Measurements from ENCODE around the gene BTG2. TPM values are rescaled to one million over a fixed set of nuclear protein-coding genes. Genes with fewer than 3 reads are reported as not detected.

BTG2 gene
- total RNA-seq, 3 donors from 2014 or later, result 82.7 to 271 (median 102) TPM

DNA sequence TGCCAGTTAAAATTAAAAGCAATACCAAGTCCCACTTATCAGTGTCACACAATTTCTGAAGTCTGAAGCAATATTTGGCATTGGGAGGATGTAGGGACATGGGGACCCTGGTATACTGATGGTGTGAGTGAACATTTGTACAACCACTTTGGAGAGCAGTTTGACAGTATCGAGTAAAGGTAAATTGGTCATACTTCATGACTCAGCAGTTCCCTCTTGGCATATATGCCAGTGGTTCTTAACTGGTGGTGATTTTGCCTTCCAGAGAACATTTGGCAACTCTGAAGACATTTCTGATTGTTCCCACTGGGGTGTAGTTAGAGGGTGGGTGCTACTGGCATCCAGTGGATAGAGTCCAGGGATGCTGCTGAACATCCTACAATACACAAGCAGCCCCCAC, 25.9 kb downstream of the BTG2 start:
- Histone ChIP-seq H3K36me3 (no peaks in the 10 kb centered on the region), H3K4me1 (peaks cover 0 to 17% of the 10 kb centered on the region in 2 donors), H3K27ac (no peak overlapping the region), H3K4me3 (no peak overlapping the region), H3K9me3 (no peaks in the 10 kb centered on the region), H3K27me3 (no peaks in the 10 kb centered on the region)
- intact Hi-C loops (cut with DNase I; ENCODE audit: low total_unique reads), result loop anchor here (5.0 kb wide), 1 partner anchor 59 kb away; no protein-coding TSS in a partner anchor
- no peak for DNase-seq (ENCODE audit: low spot score in 2 of 2)
- TF ChIP-seq, protein P1, sequence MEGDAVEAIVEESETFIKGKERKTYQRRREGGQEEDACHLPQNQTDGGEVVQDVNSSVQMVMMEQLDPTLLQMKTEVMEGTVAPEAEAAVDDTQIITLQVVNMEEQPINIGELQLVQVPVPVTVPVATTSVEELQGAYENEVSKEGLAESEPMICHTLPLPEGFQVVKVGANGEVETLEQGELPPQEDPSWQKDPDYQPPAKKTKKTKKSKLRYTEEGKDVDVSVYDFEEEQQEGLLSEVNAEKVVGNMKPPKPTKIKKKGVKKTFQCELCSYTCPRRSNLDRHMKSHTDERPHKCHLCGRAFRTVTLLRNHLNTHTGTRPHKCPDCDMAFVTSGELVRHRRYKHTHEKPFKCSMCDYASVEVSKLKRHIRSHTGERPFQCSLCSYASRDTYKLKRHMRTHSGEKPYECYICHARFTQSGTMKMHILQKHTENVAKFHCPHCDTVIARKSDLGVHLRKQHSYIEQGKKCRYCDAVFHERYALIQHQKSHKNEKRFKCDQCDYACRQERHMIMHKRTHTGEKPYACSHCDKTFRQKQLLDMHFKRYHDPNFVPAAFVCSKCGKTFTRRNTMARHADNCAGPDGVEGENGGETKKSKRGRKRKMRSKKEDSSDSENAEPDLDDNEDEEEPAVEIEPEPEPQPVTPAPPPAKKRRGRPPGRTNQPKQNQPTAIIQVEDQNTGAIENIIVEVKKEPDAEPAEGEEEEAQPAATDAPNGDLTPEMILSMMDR (IDR thresholded peaks at IDR 0.05), result no peak
- TF ChIP-seq POLR2A (IDR thresholded peaks at IDR 0.05) (no peak), POLR2AphosphoS5 (IDR thresholded peaks at IDR 0.05) (no peak)

DNA sequence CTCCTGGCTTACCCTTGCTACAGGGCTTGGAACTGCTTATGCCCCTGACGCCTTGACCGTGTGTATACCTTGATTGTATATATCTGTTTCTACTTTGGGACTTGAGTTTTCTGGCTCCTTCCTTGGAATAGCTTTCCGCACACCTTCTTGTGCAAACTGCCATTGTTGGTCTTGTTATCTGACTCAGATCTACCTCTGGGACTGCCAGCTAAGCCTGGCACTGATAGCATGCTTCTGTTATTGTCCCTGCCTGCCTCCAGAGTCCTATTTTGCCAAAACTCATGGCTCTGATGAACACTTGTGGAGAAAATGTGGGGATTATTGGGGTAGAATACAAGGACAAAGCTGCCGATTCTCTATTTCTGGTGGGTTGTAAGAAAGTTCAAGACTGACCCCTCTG, 30.2 kb downstream of the BTG2 start:
- Histone ChIP-seq H3K4me3 (peak overlapping the region in 1 of 3 donors; percentile 13), H3K36me3 (no peaks in the 10 kb centered on the region), H3K27ac (peak overlapping the region; percentile 80 to 85), H3K4me1 (peaks cover 0 to 14% of the 10 kb centered on the region in 2 donors), H3K27me3 (no peaks in the 10 kb centered on the region), H3K9me3 (no peaks in the 10 kb centered on the region)
- peak in 1 of 2 donors; percentile 62 for DNase-seq (ENCODE audit: low spot score in 2 of 2)
- TF ChIP-seq POLR2AphosphoS5 (IDR thresholded peaks at IDR 0.05), result no peak
- TF ChIP-seq, protein P1 (IDR thresholded peaks at IDR 0.05), result no peak
- TF ChIP-seq POLR2A (IDR thresholded peaks at IDR 0.05), result no peak
- intact Hi-C loops (cut with DNase I; ENCODE audit: low total_unique reads), result no loop called here

DNA sequence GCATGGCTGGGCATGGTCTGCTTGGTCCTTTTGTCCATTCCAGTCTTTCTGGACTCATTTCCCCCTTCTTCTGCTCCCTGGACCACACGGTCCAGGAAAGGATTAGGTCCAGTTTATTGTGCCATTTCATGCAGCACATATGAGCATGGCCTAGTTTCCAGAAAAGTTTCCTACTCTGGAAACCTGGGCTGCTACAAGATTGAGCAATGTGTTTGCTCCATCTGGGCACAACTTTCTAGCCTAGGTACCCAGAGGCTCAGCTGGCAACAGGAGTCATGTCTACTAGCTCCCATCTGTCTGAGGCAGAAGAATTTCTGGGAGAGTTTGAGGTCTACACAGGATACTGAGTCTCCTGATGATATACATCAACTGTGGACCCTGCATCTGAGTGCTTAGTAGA, 30.8 kb downstream of the BTG2 start:
- Histone ChIP-seq H3K27ac (peak overlapping the region; percentile 80 to 85), H3K4me1 (peaks cover 0 to 14% of the 10 kb centered on the region in 2 donors), H3K9me3 (no peaks in the 10 kb centered on the region), H3K4me3 (no peak overlapping the region), H3K36me3 (no peaks in the 10 kb centered on the region), H3K27me3 (no peaks in the 10 kb centered on the region)
- TF ChIP-seq POLR2AphosphoS5 (IDR thresholded peaks at IDR 0.05), result no peak
- TF ChIP-seq, protein P1 (IDR thresholded peaks at IDR 0.05), result no peak
- no peak for TF ChIP-seq POLR2A (IDR thresholded peaks at IDR 0.05)
- no peak for DNase-seq (ENCODE audit: low spot score in 2 of 2)
- intact Hi-C loops (cut with DNase I; ENCODE audit: low total_unique reads), result no loop called here

DNA sequence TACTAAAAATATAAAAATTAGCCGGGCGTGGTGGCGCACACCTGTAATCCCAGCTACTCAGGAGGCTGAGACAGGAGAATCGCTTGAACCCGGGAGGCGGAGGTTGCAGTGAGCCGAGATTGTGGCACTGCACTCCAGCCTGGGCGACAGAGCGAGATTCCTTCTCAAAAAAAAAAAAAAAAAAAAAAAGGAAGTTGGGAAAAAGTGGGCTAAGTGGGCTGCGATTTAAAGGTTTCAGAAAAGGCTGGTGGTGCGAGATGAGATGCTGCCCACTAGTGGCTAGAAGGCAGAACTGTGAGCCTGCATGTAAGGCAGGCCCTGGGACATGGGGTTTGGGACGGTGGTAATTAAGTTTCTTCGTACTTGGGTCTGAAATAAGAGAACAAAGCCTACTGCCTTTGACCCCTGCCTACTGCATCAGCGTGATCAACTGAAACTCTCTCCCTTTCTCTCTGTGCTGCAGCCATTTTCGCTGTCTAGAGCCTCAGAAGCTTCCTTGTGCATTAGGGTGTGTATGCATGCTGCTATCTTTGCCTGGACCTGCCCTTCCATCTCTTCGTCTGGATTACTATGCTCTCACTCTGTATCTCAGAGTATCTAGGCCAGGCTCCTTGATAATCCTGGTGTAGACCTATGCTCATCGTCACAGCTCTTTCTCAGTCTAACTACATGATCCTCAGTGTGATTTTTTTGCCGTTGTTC, 33.2 kb downstream of the BTG2 start:
- no peak overlapping the region for H3K27ac ChIP-seq
- peak in 1 of 2 donors; percentile 62 for DNase-seq (ENCODE audit: low spot score in 2 of 2)
- no peak overlapping the region for H3K4me3 ChIP-seq
- peaks cover 0 to 14% of the 10 kb centered on the region in 2 donors for H3K4me1 ChIP-seq
- no peaks in the 10 kb centered on the region for H3K27me3 ChIP-seq
- TF ChIP-seq POLR2A (IDR thresholded peaks at IDR 0.05) (no peak), POLR2AphosphoS5 (IDR thresholded peaks at IDR 0.05) (no peak)
- TF ChIP-seq, protein P1 (IDR thresholded peaks at IDR 0.05), result peak; percentile 70 to 96 (median 84)
- no peaks in the 10 kb centered on the region for H3K36me3 ChIP-seq
- intact Hi-C loops (cut with DNase I; ENCODE audit: low total_unique reads), result no loop called here
- H3K9me3 ChIP-seq, result no peaks in the 10 kb centered on the region

DNA sequence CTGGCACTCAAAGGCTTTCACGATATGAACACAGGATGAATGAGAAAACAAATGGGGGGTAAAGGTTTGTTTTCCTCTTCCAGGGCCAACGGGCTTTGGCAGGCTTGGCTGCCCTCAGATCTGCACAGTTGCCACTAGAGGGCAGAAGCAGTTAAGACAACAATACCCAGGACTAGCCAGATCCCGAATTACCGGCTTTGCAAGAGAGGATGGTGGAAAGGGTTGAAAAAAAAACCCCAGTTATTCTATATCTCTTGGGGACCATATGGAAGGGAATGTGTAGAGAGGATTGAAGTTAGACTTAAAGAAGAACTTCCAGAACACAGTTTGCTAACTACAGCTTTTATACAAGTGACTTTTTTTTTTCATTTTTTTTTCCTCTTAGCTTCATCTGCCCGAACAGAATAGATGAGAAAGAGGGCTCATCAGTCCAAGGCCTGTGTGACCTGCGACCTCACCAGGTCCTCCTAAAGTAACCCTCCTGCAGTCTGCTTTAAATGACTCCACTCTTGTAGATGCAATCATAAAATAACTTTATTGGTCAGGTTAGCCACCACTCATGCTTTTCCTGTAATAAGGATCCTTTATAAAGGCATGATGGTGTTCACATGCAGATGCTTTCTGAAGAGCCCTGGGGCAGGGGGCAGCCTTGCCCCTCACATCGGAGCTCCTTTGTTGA, 34.9 kb downstream of the BTG2 start:
- Histone ChIP-seq H3K4me1 (peaks cover 0 to 10% of the 10 kb centered on the region in 2 donors), H3K27ac (peak overlapping the region; percentile 4 to 30), H3K9me3 (no peaks in the 10 kb centered on the region), H3K4me3 (no peak overlapping the region), H3K27me3 (no peaks in the 10 kb centered on the region), H3K36me3 (no peaks in the 10 kb centered on the region)
- peak; percentile 67 to 76 for DNase-seq (ENCODE audit: low spot score in 2 of 2)
- TF ChIP-seq POLR2A (IDR thresholded peaks at IDR 0.05) (no peak), POLR2AphosphoS5 (IDR thresholded peaks at IDR 0.05) (peak; percentile 28 to 48 (median 46))
- TF ChIP-seq, protein P1 (IDR thresholded peaks at IDR 0.05), result peak; percentile 90 to 95 (median 90)
- intact Hi-C loops (cut with DNase I; ENCODE audit: low total_unique reads), result no loop called here

Measured in breast epithelium (tissue), 4 donors.